ENCODE data around the gene TRIM7. TPM values are rescaled to one million over a fixed set of nuclear protein-coding genes. Genes with fewer than 3 reads are reported as not detected.

Gene TRIM7
- total and polyA plus RNA-seq, 2 experiments from 2014 or later: 0.53 to 0.56 TPM

- Histone ChIP-seq H2AFZ (no peak overlapping the region; the same call in 1 of the 2 replicates), H3K4me1 (ENCODE audit: insufficient read depth) (peaks cover 27% of the 10 kb centered on the region), H3K4me3 (peak overlapping the region; percentile 43), H3K79me2 (replicated peaks; ENCODE audit: insufficient read depth) (no peaks in the 10 kb centered on the region), H4K20me1 (replicated peaks; ENCODE audit: insufficient read depth) (no peaks in the 10 kb centered on the region; the same call in 1 of the 2 replicates), H3K36me3 (ENCODE audit: insufficient read depth) (no peaks in the 10 kb centered on the region), H3F3A (replicated peaks; ENCODE audit: low read depth) (peaks cover 11% of the 10 kb centered on the region), H3K9me2 (ENCODE audit: insufficient read depth) (no peaks in the 10 kb centered on the region), H3K4me2 (peak overlapping the region; percentile 48), H3K27ac (ENCODE audit: low read depth) (no peak overlapping the region), H3K27me3 (ENCODE audit: insufficient read depth) (peaks cover 69% of the 10 kb centered on the region)
- no peak for ATAC-seq
- Mint-ChIP-seq H3K27ac (no peak overlapping the region), H3K27me3 (ENCODE audit: insufficient read depth, low read depth, poor library complexity) (peaks cover 47% of the 10 kb centered on the region), H3K36me3 (ENCODE audit: low read depth) (0 out of 3 replicates have a peak, but pooled peaks cover 2% of the 10 kb centered on the region), H3K4me1 (peaks cover 32% of the 10 kb centered on the region), H3K4me3 (no peak overlapping the region), H3K9me3 (peaks cover 4% of the 10 kb centered on the region; the same call in 1 of the 3 replicates)
- TF ChIP-seq CTCF (conservative IDR thresholded peaks at IDR 0.05; ENCODE audit: low read depth in 2 of 2) (no peak), JUNB (IDR thresholded peaks at IDR 0.05; ENCODE audit: unreplicated experiment) (no peak), ZNF462 (CRISPR knock-in tag; IDR thresholded peaks at IDR 0.05) (no peak), ZNF331 (CRISPR knock-in tag; IDR thresholded peaks at IDR 0.05; ENCODE audit: low read depth) (no peak), EZH2phosphoT487 (IDR thresholded peaks at IDR 0.05; ENCODE audit: unreplicated experiment) (no peak), CREB1 (CRISPR knock-in tag; IDR thresholded peaks at IDR 0.05; ENCODE audit: low read depth) (no peak), STAT1 (IDR thresholded peaks at IDR 0.05; ENCODE audit: unreplicated experiment) (no peak)
- DNase-seq (ENCODE audit: low spot score): peak; percentile 50
Observed at GRCh38 chr5:181195249-181195761, 9.7 kb downstream of the TRIM7 start.
